Stimulated activated CD4-positive, alpha-beta T cell treated with anti-CD3 and anti-CD28 coated beads, Interleukin-15, amount 100 ng/mL, for 48 hours (primary cell): Measurements from ENCODE around the gene KCNJ1.

Experiments used
- DNase-seq, 2 donors: peaks; one replicate each; pipeline ENCODE4 v3.0.0-alpha.2; 2020; ENCODE audit warnings: low read depth in 2 of 2

KCNJ1 gene

DNA sequence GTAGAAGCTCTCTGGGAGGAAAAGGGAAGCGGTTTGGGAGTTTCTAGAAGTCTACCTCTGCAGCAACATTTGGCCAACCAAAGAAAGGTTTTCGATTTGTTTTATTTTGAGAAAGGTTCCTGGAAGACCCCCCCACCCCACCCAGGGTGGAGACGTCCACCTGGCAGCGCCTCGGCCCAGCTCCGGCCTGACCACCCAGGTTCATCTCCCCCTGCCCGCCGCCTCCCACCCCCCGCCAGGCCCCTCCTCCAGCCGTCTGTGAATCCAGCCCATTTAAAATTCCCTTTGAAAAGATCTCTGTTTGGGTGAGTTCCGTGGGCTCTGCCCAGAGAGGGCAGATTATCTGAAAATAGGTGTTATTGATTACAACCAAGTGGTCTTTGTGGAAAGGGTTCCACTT is 43.3 kb downstream of the KCNJ1 start:
- no peak for DNase-seq

DNA sequence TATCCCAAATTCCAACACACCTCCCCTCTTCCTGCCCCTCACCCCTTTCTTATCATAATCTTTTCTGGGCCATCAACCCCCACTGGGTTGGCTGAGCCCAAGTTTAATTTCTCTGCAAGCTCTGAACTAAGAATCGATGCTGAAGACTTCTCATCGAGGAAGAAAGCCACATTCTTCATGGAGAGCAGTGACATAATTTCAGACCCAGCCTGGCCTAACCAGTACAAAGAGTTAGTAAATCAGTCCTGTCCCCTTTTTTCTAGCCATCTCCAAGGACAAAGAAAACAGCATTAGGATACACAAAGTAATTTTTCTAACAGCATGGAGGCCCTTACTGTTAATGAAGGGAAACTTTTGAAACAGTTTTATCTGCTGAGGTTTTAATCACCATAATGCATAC is 45.0 kb downstream of the KCNJ1 start:
- DNase-seq, result no peak

DNA sequence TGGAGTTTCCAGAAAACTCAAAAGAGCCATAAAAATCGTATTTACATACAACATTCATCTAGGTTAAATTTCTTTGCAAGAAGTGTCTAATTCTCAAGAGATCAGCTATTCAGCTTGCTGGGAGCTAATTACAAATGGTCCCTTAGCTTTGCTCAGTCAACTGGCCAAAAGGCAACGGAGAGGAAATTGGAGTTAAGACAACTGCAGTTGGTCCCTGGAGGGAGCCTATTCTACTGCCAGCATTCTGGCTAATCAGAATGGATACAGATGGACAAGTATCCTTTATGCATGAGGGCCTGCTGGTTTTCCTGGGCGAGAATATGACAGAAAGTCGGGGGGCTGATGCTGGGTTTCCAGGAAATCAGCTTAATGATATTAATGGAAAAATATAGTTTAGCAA is 45.5 kb downstream of the KCNJ1 start:
- no peak for DNase-seq

DNA sequence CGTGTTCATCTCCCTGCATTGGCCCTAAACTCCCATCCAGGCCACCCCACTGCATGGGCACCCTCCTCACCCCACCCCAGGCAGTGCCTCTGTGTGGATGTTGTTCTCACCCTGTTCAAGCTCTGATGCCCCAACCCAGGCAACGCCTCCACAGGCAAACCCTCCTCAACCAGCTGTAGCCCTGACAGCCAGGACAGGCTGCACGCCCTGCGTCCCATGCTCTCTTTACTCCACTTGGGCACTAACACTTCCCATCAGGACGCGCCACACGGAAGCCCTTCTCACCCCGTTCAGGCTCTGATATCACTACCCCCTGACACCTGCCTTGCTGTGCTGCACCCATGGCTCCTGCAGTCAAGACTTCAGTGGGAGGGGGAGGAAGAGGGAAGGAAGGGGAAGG is 47.9 kb downstream of the KCNJ1 start:
- DNase-seq, result no peak

DNA sequence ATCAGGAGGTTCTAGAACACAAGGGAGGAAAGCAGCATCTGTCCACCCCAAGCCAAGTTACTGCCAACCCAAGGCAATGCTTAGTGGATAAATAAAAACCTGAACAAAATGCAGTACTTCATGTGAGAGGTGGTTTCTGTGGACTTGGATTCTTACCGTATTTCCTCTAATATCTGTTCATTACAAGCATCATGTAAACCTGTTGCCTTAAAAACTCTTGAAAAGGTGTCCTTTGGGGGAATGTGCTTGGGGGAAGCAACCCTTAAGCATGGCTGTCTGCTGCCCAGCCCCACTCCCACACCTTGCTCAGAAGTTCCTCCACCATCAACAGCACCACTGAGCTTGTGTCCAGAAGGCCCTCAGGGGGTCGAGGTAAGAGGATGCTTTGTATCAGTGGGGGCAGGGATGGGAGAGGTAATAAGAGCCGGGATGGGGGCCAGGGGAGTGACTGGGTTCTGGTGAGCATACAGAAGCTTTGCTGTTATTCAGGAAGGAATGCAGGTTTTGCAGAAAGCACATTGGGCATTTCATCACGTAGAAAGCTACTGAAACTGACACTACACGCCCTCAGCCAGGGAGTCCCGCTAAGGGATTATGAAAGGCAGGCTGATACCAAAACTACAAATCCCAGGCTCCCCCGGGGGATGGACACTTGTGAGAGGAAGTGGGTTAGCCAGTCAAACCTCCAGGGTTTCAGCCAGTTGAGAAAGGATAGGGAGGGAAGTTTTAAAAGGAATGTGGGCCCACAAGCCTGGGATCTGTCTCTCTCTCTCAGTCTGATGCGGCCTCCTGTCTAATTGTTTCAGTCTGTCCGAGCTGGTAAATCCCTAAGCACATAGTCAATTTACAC is 52.0 kb downstream of the KCNJ1 start:
- no peak for DNase-seq

DNA sequence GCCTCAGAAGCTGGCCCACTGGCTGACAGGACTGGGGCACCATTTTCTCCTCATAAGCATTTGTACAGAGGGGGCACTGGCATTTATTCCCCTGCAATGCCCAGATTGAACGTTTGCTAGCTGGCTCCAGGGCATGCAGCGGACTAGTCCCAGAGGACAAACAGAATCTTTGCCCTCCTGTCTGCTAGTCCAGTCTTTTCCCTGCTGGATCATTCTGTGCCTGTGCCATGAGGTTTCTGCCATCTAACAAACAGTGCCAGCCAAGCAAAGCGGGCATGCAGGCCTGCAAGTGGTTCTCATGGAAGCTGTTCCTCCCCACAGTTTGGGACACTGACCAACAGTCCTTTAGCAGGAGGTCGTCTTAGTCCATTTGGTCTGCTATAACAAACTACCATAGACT is 53.4 kb downstream of the KCNJ1 start:
- DNase-seq, result no peak

DNA sequence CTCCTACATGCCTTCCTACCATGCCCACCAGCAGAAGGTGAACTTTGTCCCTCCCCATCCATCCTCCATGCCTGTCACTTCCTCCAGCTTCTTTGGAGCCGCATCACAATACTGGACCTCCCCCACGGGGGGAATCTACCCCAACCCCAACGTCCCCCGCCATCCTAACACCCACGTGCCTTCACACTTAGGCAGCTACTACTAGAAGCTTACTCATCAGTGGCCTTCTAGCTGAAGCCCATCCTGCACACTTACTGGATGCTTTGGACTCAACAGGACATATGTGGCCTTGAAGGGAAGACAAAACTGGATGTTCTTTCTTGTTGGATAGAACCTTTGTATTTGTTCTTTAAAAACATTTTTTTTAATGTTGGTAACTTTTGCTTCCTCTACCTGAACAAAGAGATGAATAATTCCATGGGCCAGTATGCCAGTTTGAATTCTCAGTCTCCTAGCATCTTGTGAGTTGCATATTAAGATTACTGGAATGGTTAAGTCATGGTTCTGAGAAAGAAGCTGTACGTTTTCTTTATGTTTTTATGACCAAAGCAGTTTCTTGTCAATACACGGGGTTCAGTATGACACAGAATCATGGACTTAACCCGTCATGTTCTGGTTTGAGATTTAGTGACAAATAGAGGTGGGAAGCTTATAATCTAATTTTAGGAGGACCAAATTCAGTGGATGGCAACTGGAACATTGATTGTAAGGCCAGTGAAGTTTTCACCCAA is 56.1 kb downstream of the KCNJ1 start:
- DNase-seq, result no peak

- no peak for DNase-seq
Observed at GRCh38 chr11:128809128-128809527, 58.0 kb downstream of the KCNJ1 start.

- no peak for DNase-seq
Observed at GRCh38 chr11:128807909-128808308, 59.2 kb downstream of the KCNJ1 start.

DNA sequence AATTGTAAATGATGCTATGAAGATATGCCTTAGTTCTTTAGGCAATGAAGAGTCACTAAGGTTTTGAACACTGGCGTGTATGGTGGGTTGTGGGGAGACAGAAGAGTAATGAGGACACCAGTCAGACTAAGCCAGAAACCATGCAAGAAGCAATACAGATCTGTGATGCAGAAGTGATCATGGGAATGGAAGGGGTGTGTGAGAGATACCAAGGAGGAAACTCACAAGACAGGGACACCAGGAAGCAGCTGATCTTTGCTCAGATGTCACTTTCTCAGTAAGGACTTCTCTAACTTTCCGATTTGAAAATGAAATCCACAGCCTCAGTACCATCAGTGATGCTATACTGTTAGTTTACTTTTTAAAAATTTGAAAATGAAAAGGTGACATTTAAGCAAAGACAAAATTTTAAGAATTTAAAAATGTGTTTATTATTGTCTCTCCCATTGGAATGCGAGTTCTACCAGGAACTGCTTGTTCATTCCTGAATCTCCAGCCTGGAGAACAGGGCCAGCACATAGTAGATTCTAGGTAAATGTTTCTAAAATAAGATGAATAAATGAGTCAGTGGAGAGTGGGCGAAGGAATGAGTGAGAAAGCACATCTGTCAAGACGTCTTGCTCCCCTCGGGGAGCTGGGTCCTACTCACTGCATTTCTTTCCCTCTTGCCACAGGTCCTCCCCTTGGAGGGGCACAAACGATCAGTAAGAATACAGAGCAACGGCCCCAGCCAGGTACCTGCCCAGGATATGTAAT is 60.4 kb downstream of the KCNJ1 start:
- no peak for DNase-seq

- DNase-seq, result no peak
Observed at GRCh38 chr11:128804481-128804880, 62.6 kb downstream of the KCNJ1 start.

GRCh38 chr11:128803449-128804245 is 63.4 kb downstream of the KCNJ1 start:
- no peak for DNase-seq

GRCh38 chr11:128803011-128803410 is 64.1 kb downstream of the KCNJ1 start:
- DNase-seq, result no peak

DNA sequence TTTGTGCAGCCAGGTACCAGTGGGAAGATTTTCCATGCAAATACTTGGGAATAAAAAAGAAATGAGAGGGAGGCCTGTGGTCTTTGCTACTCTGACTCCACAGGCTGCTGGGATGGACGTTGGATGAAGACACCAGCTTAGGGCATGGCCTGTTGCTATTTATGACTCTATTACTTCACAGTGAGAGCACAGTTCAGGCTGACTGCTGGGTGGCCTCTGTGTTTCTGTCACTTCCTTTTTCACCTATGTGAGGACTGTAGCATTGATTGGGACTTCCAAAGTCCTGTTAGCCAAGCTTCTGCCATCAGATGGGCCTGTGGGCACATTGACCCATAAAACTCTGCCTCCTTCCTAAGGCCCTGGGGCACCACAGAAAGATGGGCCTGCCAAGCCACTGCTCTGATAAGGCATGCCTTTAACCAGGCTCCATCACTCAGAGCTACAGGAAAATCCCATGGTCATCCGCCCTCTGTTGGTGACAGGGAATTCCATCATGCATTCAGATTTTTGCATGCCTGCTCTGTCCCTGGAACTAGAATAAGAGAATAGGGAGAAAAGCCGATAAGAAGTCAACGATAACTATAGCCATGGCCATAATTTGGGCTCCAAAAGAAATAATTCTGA is 64.6 kb downstream of the KCNJ1 start:
- no peak for DNase-seq

DNA sequence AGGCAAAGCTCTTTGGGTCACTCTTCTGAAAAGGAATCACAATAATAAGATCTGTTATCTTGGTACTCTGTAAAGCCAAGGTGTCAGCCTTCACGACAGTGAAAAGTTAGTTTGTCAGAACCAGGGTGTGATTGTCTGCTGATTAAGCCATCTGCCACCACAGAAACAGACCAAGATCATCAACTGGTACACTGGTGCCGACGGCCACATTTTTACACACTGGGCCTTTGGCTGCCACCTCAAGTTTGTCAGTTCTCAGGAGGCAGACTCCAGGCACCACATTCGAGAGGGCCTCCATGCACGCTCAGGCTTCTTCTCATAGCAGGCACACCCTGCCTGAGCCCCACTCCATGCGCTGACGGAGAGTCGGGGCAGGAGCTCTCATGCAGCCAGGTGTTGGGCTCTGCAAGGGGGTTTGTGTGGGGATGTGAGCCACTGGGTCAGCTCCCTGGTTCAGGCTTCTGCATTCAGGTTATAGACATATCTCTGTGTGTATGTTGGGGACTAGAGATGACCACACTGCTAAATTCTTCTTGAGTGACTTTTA is 66.2 kb downstream of the KCNJ1 start:
- DNase-seq, result no peak

- no peak for DNase-seq
Observed at GRCh38 chr11:128796270-128796669, 70.8 kb downstream of the KCNJ1 start.

DNA sequence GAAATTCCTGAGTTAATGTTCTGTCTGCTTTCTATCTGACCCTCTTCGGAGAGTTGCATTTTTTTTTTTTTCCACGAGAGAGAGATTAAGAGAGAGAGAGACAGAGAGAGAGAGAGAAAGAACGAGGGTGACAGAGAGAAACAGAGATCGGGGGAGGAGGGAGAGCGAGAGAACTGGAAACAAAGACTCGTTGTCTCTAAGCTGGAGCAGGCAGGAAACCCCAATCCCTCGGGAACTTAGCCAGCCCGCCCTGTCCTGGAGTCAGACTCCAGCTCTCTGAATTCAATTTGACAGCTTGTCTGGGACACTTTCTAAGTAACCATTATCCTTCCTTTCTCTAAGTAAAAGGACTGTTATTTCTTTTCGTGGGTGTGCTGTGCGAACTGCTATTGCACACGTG is 76.9 kb downstream of the KCNJ1 start:
- DNase-seq, result no peak

GRCh38 chr11:128789497-128790150 is 77.5 kb downstream of the KCNJ1 start:
- no peak for DNase-seq
